ENCODE results near the gene KCNF1.
A peak's percentile ranks its signal among the peaks of the same experiment; 100 is the strongest.

KCNF1 gene

GRCh38 chr2:10934979-10935350, 23.2 kb downstream of the KCNF1 start:
- TF ChIP-seq POLR2AphosphoS5 (IDR thresholded peaks at IDR 0.05; ENCODE audit: low read depth, low read length) (0 out of 2 replicates have a peak, but pooled peaks have one; percentile 26), FOXP2 (optimal IDR thresholded peaks at IDR 0.05; ENCODE audit: borderline replicate concordance, extremely low read depth, extremely low read length, insufficient read depth) (no peak)

DNA sequence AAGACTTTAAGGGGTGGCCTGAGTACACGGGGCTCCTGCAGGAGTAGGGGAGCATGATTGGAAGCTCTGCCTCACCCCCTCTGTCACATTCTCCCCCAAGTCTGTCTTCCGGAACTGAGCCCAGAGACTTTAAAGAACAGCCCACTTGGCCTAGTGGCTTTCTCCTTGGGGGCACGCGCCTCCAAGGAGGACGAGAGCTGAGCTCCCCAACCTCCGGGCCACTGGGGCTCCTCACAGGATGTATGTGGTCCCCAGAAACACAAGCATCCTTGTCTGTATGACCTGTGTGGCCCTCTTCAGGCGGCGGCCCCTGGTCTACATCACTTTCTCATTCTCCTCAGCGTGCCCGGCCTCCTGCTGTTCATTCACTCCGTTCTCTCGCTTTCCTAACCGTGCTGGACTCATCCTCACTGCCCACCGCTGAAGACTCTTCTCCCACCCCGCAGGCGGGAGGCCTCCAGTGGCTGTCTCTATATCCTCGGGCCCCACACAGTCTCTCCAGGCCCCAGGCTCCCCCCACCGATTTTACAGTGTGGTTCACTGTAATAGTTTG, 23.7 kb downstream of the KCNF1 start:
- TF ChIP-seq POLR2AphosphoS5 (IDR thresholded peaks at IDR 0.05; ENCODE audit: low read depth, low read length), result no peak
- no peak for TF ChIP-seq FOXP2 (optimal IDR thresholded peaks at IDR 0.05; ENCODE audit: borderline replicate concordance, extremely low read depth, extremely low read length, insufficient read depth)
- TF ChIP-seq, protein P1, sequence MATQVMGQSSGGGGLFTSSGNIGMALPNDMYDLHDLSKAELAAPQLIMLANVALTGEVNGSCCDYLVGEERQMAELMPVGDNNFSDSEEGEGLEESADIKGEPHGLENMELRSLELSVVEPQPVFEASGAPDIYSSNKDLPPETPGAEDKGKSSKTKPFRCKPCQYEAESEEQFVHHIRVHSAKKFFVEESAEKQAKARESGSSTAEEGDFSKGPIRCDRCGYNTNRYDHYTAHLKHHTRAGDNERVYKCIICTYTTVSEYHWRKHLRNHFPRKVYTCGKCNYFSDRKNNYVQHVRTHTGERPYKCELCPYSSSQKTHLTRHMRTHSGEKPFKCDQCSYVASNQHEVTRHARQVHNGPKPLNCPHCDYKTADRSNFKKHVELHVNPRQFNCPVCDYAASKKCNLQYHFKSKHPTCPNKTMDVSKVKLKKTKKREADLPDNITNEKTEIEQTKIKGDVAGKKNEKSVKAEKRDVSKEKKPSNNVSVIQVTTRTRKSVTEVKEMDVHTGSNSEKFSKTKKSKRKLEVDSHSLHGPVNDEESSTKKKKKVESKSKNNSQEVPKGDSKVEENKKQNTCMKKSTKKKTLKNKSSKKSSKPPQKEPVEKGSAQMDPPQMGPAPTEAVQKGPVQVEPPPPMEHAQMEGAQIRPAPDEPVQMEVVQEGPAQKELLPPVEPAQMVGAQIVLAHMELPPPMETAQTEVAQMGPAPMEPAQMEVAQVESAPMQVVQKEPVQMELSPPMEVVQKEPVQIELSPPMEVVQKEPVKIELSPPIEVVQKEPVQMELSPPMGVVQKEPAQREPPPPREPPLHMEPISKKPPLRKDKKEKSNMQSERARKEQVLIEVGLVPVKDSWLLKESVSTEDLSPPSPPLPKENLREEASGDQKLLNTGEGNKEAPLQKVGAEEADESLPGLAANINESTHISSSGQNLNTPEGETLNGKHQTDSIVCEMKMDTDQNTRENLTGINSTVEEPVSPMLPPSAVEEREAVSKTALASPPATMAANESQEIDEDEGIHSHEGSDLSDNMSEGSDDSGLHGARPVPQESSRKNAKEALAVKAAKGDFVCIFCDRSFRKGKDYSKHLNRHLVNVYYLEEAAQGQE (IDR thresholded peaks at IDR 0.05; ENCODE audit: insufficient read depth in 1 of 2, low read depth in 2 of 2, low read length in 2 of 2), result no peak
- TF ChIP-seq TAF1 (IDR thresholded peaks at IDR 0.05; ENCODE audit: borderline replicate concordance, insufficient read depth, low read length), result no peak
- no peak for TF ChIP-seq SIN3A (IDR thresholded peaks at IDR 0.05; ENCODE audit: borderline replicate concordance, insufficient read depth, low read length)

GRCh38 chr2:10935953-10936942, 24.5 kb downstream of the KCNF1 start:
- TF ChIP-seq, protein P1 (IDR thresholded peaks at IDR 0.05; ENCODE audit: insufficient read depth in 1 of 2, low read depth in 2 of 2, low read length in 2 of 2), result no peak; a peak in 2 of 4 replicates
- TF ChIP-seq FOXP2 (optimal IDR thresholded peaks at IDR 0.05; ENCODE audit: borderline replicate concordance, extremely low read depth, extremely low read length, insufficient read depth) (no peak), TAF1 (IDR thresholded peaks at IDR 0.05; ENCODE audit: borderline replicate concordance, insufficient read depth, low read length) (peak; percentile 60; the same call in 1 of the 2 replicates), POLR2AphosphoS5 (IDR thresholded peaks at IDR 0.05; ENCODE audit: low read depth, low read length) (peak; percentile 41), SIN3A (IDR thresholded peaks at IDR 0.05; ENCODE audit: borderline replicate concordance, insufficient read depth, low read length) (peak; percentile 64; the same call in 1 of the 2 replicates)

DNA sequence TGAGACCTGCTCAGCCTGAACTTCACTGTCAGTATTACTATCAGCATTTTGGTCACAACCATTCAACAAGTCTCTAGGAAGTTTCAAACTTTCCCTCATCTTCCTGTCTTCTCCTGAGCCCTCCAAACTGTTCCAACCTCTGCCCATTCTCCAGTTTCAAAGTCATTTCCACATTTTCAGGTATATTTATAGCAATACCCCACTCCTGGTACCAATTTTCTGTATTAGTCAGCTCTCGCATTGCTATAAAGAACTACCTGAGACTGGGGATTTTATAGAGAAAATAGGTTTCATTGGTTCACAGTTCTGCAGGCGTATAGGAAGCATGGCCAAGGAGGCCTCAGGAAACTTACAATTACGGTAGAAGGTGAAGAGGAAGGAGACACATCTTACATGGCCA, 27.3 kb downstream of the KCNF1 start:
- TF ChIP-seq POLR2AphosphoS5 (IDR thresholded peaks at IDR 0.05; ENCODE audit: low read depth, low read length) (no peak), FOXP2 (optimal IDR thresholded peaks at IDR 0.05; ENCODE audit: borderline replicate concordance, extremely low read depth, extremely low read length, insufficient read depth) (no peak), SIN3A (IDR thresholded peaks at IDR 0.05; ENCODE audit: borderline replicate concordance, insufficient read depth, low read length) (no peak), TAF1 (IDR thresholded peaks at IDR 0.05; ENCODE audit: borderline replicate concordance, insufficient read depth, low read length) (no peak)
- TF ChIP-seq, protein P1 (IDR thresholded peaks at IDR 0.05; ENCODE audit: insufficient read depth in 1 of 2, low read depth in 2 of 2, low read length in 2 of 2), result no peak

GRCh38 chr2:10940596-10940995, 28.9 kb downstream of the KCNF1 start:
- TF ChIP-seq, protein P1 (IDR thresholded peaks at IDR 0.05; ENCODE audit: insufficient read depth in 1 of 2, low read depth in 2 of 2, low read length in 2 of 2), result no peak
- TF ChIP-seq POLR2AphosphoS5 (IDR thresholded peaks at IDR 0.05; ENCODE audit: low read depth, low read length) (no peak), SIN3A (IDR thresholded peaks at IDR 0.05; ENCODE audit: borderline replicate concordance, insufficient read depth, low read length) (no peak), TAF1 (IDR thresholded peaks at IDR 0.05; ENCODE audit: borderline replicate concordance, insufficient read depth, low read length) (no peak), FOXP2 (optimal IDR thresholded peaks at IDR 0.05; ENCODE audit: borderline replicate concordance, extremely low read depth, extremely low read length, insufficient read depth) (no peak)
